Activated CD8-positive, alpha-beta memory T cell treated with anti-CD3 and anti-CD28 coated beads for 24 hours (primary cell): Measurements from ENCODE around the gene MOGAT3.
"Not testable (repeated sequence)": the region's sequence is repeated elsewhere in the genome, so short reads cannot be mapped to it uniquely, and the experiment has no call there.

Source experiments
- DNase-seq: peaks from one replicate; pipeline ENCODE4 v3.0.0-alpha.2; 2020

MOGAT3 gene

DNA sequence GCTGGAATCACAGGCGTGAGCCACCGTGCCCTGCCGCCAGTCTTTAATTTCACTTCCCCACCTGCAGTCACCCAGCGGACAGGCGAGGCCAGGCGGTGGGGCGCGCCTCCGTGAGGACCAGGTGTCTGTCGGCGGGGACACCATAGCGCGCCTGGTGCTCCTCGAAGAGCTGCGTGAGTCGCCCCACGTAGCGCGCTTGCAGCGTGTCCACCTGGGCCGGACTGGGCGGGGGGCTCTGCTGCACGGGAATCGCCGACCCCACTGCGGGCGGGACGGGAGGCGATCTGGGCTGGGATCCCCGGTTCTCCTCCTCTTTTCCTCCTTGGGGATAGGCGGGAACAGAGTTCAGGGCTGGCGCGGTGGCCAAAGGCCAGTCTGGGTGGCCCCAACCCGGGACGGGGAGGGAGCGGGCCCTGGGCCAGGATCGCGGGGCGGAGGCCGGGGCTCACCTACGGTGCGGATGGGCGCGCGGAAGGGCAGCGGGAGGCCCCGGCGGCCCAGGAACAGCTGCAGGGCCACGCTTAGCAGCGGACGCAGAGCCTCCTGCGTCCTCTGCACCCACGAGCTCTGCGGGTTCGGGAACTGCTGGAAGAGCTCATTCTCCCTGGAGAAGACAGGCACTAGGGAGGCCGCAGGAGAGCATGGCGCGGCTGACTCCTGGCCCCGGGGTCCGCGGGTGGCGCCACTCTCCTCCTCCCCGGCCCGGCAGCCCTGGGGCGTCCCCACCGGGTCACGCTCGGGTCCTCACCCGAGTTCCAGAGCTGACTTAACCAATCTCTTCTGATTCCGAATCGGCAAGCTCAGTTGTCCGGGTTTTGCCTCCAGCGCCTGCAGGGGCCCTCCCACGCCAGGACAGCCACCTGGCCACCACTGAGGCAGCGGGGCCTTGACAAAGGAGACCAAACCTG is 1.1 kb upstream of the MOGAT3 start:
- no peak for DNase-seq

DNA sequence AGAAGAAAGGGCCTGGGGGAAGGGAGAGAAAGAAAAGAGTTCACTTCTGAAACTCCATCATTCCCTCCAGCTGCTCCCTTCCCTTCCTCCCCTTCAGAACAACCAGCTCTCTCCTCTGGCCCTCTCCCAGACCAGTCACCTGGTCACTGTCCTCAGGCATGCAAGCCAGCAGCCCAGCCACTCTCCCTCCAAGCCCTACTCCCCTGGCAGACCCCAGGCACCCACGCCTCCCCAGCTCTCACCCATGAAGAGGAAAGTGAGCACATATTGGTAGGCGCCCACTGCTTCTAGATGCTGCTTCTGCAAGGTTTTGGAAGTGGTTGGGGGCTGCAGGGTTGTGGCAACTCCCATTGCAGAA is 353 bp downstream of the MOGAT3 start:
- DNase-seq: no peak

DNA sequence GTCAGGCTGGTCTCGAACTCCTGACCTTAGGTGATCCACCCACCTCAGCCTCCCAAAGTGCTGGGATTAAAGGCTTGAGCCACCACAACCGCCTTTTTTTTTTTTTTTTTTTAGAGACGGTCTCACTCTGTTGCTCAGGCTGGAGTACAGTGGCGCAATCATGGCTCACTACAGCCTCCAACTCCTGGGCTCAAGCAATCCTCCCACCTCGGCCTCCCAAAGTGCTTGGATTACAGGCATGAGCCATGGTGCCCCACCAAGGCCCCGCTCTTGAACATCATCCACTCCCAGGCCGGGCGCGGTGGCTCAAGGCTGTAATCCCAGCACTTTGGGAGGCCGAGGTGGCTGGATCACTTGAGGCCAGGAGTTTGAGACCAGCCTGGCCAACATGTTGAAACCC is 1.3 kb downstream of the MOGAT3 start:
- not testable (repeated sequence) for DNase-seq

DNA sequence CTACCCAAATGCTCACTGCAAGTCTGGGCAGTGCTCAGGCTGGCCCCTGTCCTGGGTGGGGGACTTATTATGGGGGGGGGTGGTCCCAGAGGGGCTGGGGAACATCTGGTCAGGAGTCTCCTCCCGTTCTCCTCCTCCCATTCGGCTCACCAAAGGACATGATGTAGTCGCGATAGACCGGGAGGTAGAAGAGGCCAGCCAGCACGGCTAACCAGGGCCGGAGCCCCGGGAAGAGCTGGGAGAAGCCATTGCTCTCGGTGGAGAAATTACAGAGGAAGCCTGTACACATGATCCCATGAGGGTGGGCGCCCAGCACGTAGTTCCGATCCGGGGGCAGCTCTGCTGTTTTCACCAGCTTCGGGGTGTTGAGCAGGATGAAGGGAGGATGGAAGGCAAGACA is 2.4 kb downstream of the MOGAT3 start:
- DNase-seq: no peak

DNA sequence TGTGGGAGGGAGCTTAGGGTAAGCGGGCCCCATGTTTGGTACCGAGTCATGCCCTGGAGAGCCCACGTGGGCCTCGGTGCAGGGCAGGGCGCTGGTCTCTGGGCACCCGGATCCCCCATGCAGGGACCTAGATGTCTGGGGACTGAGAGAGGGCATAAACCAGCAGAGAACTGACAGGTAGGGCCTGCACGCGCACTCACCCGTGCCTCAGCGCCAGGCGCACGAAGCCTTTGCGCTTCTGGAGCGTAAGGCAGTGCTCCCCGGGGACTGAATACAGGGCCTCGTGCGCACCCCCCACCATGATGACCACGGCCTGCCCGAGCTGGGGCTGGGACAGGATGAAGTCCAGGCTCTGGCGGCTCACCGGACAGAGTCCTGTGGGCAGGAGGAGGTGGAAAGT is 2.8 kb downstream of the MOGAT3 start:
- no peak for DNase-seq

DNA sequence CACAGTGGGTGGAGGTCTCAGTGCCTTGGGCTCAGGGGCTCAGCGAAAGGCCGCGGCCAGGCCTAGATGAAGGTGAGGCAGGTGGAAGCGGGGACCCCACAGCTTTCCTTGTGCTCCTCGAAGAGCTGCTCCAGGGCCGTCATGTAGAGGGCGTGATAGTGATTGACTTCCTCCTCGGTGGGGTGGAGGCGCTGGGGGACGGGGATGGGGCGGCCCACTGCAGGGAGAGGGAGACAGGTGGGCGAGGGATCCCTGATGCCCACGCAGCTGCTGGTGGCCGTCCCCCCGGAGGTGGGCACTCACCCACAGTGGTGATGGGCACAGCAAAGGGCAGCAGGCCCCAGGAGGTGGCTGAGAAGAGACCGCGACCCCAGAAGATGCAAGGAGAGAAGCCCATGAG is 5.0 kb downstream of the MOGAT3 start:
- no peak for DNase-seq

DNA sequence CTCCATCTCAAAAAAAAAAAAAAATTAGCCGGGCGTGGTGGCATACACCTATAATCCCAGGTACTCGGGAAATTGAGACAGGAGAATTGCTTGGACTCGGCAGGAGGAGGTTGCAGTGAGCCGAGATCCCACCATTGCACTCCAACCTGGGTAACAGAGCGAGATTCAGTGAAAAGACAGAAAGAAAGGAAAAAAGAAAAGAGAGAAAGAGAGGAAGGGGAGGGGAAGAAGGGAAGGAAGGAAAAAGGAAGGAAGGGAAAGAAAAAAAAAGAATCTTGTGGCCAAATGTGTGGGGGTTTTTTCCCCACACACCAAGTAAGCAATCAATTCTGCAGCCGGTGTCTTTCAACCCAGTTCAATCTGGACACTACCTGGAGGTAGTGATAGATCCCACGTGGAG is 11.7 kb downstream of the MOGAT3 start:
- no peak for DNase-seq

DNA sequence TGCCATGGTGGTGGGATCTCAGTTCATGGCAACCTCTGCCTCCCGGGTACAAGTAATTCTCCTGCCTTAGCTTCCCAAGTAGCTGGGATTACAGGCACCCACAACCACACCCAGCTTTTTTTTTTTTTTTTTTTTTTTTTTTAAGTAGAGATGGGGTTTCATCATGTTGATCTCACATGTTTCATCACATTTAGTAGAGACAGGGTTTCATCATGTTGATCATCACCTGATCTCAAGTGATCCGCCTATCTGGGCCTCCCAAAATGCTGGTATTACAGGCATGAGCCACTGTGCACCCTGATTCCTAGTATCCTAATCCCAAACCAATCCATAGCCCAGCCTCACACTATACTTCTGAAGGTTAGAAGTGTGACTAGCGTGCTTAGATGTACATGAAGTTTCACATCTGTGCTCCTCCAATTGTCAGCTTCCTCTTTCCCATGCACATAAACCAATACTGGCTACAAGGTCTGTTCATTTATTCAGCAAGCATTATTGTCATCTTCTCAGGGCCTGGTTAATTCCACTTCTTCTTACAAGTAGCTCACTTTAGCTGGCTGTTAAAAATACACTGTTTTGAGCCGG is 13.9 kb downstream of the MOGAT3 start:
- DNase-seq: no peak

DNA sequence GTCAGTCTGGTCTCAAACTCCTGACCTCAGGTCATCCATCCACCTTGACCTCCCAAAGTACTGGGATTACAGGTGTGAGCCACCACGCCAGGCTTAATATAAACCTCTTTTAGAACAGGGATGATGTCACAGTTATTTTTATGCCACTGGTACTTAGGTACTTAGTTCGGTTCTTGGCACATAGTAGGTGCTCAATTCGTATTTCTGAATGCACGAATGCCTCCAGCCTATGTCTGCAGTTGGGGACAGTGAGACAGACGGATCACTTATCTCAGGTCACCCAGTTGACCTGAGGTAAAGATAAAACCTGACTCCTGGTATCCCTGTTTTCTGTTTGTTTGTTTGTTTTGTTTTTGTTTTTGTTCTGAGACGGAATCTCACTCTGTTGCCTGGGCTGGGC is 14.6 kb downstream of the MOGAT3 start:
- no peak for DNase-seq

DNA sequence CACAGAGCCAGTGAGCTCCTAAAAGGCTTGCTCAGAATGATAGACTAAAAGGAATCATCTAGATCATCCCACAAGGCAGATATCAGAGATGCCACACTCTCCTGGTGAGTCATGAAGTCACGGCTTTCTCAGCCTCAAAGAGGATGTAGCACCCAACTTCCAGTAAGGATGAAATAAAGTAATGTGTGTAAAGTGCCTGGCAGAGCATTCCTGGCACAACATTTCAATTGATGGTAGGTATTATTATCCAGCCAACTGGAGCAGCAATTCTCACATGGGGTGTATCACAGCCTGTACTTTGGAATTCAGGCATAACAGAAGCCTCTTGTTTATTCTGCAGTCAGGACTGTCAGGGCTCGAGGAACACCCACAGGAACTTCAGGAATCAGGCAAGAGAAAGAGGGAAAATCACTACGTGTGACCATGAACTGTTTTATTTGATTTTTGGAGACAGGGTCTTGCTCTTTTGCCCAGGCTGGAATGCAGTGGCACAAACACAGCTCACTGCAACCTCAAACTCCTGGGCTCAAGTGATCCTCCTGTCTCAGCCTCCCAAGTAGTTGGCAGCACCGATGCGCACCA is 15.5 kb downstream of the MOGAT3 start:
- DNase-seq: no peak

DNA sequence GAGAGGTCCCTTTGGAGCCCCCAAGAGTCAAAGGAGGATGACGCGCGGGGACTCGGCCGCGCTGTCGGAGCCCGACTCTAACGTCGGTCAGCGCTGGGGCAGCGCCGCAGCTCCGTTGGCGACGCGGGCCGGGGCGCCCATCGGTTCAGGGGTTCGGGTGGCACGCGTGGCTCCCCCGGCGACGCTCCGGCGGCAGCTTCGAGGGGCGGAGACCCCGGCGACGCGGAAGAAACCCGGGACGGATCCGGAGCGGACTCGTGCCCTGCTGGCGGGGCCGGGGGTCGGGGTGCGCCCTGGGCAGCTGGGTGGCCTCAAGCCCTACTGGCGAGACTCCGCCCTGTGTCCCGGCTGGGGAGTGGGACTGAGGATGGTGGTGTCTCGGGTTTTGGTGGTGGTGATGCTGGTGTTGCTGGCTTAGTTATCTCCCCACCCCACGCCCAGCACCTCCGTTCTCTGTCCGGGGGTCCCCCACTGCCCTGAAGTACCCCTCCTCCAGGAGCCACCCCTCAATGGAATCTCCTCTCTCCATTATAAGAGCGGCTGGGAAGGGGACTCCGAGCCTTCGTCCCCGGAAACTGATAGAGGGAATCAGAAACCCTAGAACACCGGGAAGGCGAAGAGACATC is 20.6 kb downstream of the MOGAT3 start, which contains the start of gene NAT16:
Gene NAT16, minus strand, starts transcription at position 164 of the 626 bp plus-strand sequence. CDS start 5,486 bp downstream, outside the sequence.
- DNase-seq: no peak

DNA sequence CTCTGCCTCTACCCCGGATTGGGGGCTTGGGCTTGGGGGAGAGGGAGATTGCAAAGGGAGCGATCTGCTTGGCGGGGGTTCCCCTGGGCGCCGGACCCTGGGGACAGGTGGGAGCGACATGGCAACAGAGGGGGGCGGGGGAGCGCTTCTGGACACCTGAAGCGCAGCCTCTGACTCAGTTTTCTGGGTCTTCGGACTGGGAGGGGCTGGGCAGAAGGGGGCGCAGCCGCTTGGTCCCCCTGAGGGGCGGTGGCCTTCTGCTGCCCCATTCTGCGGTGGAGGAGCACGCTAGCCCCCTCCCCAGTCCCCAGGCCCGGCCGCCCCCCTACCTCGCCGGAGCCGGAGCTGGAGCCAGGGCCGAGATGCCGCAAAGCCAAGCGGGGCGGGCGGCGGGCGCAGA is 21.1 kb downstream of the MOGAT3 start:
- DNase-seq: no peak

DNA sequence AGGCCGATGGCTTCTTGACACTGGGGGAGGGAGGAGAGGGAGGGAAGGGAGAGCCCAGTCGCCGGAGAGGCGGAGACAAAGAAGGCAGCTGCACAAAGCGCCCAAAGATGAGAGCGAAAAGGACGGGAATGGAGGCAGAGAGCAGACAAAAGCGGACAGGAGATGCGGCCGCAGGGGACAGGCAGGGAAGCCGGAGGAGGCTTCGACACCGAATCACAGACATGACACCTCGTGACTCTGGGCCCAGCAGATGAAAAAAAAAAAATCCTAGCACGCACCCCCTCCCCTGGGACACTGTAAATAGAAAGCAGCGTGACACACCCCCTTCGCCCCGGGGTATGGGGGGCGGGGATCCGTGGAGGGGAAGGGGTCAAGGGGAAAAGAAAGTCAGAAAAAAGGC is 21.7 kb downstream of the MOGAT3 start:
- DNase-seq: no peak

DNA sequence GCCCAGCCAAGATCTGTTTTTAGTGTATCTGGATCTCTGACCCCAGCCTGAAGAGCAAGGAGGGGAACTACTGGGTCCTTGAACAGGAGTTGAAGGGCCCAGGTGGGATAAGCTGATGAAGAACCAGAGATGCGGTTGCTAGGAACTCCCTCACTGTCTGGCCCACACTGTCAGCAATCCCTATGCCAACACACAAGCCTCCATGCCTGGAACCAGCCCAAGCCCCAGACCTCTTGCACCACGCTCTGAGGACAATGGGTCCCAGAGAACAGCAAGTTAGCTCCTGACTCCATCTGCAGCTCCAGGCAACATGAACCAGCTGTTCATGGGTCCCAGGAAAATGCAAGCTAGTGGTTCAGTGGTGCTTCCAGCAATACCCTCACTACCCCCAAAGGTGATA is 23.2 kb downstream of the MOGAT3 start:
- DNase-seq: no peak

DNA sequence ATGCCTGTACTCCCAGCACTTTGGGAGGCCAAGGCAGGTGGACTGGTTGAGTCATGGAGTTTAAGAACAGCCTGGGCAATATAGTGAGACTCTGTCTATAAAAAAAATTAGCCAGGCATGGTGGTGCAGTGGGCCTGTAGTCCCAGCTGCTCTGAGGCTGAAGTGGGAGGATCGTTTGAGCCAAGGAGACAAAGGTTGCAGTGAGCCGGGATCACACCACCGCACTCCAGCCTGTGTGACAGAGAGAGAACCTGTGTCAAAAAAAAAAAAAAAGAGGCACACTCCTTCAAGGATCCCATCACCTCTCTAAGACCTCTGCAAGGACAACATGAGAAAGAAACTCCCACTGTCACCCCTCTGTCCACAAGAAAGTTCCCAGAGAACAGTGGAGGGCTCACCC is 25.2 kb downstream of the MOGAT3 start:
- DNase-seq: no peak

DNA sequence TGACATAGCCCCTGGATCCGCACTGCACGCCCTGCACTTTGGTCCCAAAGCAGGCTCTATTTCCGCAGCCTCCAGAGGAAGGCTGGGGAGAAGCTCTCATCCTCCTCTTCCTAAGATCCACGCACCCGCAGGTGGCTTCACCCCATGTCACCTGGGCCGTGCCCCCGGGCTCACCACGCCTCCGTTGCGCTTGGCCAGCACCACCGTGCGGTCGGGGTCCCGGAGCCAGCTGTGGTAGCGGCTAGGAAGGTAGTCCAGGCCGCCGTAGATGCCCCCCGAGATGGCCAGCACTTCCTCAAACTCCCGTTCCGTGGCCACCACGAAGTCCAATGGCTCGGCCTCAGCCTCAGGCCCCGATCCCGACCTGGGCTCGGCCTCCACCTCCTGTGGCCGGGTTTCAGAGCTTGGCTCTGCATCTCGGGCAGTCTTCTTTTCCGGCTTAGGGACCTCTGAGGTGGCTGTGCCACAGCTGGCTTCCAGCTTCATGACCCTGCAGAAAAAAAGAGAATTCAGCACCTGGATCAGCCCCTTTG is 26.4 kb downstream of the MOGAT3 start:
- no peak for DNase-seq

DNA sequence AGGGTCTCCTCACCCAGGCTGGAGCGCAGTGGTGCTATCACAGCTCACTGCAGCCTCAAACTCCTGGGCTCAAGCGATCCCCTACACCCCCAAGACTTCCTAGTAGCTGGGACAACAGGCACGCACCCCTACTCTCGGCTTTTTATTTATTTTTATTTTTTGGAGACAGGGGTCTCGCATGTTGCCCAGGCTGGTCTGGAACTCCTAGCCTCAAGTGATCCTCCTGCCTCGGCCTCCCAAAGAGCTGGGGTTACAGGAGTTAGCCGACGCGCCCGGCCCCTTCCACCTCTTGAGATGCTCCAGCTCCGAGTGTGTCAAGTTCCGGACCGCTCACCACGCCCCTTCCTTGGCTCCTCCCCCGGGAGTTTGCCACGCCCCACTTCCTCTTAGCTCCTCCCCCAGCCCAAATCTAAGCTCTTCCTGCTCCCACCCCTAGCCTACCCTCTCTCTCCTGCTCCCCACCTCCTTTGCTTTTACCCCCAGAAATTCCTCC is 27.0 kb downstream of the MOGAT3 start:
- peak; percentile 86 for DNase-seq

DNA sequence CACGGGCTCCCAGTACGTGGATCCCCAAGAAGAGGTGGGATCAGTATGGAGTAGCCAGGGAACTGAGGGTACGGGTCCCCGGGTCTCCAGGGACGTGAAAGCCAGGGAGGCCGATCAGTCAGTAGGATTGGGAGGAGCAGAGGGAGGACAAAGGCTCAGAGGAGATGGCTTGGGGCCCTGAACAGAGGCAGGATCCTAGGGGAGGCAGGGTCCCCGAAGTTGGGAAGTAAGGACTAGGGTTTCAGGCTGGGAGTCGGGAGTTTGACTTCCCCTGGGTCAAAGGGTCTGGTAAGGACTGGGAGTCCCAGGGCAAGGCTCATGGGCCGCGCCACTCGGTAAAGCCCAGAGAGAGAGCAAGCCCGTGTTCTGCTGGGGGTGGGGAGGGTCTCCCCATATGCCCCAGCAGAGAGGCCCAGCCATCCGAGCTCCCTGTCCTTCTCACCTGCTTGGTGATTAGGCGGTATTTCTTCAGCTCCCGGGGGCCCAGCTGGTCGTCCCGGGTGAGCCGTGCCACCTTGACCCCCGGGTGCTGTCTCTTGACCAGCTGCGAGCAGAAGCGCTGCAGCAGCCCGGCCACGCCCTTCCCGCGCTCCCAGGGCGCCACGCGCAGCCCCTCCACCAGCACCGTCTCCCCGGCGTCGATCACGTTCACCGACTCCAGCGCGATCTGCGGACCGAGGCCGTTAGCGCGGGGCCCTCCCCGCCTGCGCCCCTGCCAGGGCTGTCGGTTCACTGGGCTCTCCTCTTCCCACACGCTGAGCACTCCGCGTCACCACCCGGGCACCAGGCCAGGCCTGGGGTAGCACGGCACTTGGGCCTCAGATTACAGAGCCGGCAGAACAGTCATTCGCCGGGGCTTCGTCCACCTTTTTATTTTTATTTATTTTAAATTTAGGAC is 27.7 kb downstream of the MOGAT3 start:
- peak; percentile 63 for DNase-seq

DNA sequence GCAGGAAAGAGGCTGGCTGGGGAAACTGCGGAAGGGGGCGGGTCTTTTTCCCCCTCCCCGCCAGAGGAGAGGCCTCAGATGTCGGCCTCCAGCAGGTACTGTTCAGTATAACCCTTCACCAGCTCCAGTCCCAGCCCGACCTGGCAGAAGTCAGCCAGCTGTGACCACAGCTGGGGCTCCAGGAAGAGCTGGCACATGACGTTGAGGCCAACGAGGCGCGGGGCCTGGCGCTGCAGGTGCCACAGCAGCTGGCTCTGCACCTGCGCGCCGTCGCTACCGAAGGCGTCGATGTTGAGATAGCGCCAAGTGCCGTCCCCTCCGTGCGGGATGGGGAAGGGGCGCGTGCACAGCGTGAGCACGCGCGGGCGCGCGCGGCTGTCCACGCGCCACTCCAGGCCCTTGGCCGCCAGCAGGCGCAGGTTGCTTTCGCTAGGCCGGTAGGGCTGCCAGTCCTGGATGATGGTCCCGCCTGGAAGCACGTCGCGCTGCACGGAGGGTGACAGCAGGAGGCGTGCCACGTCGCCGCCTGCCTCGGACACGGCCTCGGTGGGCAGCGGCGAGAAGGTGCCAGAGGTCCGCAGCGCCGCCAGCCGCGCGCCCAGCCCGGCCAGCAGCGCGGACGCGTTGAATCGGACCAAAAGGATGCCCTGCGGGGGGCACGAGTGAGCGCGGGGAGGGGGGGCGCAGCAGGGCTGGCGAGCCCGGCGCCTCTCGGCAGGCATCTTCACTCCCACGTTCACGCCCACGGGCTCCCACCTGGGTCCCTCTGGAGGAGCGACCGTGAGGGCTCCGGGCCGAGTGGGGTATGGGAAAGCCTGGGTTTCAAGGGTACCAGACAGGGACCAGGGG is 28.6 kb downstream of the MOGAT3 start:
- DNase-seq: no peak

DNA sequence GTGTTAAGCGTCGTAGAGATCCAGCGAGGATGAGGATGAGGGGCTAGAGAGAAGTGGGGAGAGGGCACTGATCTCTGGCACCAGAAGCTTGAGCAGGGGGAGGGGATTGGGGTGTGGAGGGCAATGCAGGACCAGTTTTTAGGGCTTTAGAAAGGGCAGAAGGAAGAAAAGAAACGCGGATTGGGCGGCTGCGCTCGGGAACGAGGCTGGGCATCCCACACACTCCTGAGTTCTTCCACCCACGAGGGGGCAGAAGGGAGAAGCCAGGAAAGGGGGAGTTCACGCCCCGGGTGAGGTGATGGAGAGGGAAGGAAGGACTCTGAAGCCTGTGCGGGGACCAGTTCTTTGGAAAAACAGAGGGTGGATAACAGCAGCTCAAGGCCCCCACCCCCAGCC is 29.4 kb downstream of the MOGAT3 start:
- DNase-seq: no peak
